GM21390 (cell line): ENCODE results near the gene GLOD4.
"Not testable (repeated sequence)": the region's sequence is repeated elsewhere in the genome, so short reads cannot be mapped to it uniquely, and the experiment has no call there.

ENCODE experiments used
- ATAC-seq: cut with Tn5 transposase; IDR thresholded peaks from one replicate; pipeline ENCODE4 v1.9.1; 2021; ENCODE audit not compliant: unreplicated experiment

GLOD4 gene, protein sequence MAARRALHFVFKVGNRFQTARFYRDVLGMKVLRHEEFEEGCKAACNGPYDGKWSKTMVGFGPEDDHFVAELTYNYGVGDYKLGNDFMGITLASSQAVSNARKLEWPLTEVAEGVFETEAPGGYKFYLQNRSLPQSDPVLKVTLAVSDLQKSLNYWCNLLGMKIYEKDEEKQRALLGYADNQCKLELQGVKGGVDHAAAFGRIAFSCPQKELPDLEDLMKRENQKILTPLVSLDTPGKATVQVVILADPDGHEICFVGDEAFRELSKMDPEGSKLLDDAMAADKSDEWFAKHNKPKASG

DNA sequence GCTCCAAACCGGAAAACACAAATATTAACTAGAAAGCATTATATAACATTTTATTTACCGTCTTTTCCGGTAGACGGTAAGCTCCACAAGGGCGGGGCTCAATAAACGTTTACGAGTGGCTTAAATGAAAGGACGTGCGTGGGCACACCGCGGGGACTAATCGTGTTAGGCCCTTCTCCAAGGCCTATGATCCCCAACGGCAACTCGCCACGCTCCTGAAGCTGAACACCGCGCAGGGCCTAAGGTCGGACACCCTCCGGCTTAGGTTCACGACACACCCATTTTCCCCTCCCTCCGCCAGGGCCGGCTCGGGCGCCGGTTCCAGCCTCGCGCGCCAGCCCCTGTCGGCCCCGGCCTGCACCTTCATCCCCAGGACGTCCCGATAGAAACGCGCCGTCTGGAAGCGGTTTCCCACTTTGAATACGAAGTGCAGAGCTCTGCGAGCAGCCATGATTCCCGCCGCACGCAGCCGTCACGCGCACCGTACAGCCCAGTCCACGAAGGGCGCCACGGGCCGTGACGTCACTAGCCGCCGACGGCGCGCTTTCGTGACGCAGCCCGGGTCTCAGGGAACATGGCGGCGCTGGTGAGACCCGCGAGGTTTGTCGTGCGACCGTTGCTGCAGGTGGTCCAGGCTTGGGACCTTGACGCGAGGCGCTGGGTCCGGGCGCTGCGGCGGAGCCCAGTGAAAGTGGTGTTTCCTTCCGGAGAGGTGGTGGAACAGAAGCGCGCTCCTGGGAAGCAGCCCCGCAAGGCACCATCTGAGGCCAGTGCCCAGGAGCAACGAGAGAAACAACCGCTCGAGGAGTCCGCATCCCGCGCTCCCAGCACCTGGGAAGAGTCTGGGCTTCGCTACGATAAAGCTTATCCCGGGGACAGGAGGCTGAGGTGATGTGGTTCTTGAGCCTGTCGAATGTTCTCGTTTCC lies at the start of gene GLOD4, which contains the start of gene MRM3:
Gene GLOD4 (minus strand): TSS at position 476 of the 927 bp plus-strand sequence. CDS start 25 bp downstream, at position 451.
Gene MRM3 (plus strand): TSS at position 549 of the 927 bp plus-strand sequence. CDS start 26 bp downstream, at position 575.
- peak; percentile 81 for ATAC-seq

DNA sequence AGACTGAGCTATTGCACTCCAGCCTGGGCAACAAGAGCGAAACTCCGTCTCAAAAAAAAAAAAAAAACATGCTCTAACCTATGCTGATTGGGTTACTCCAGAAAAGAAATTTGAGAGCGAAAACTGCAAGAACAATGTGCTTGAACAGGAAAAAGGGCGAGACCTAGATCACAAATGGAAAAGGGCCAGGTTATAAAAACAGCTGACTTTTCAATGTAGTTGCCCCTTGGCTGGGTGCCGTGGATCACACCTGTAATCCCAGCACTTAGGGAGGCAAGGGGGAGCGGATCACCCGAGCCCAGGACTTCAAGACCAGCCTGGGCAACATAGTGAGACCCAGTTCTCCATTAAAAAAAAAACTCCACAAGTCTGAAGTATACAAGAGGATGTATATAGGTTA lies 48.9 kb upstream of the GLOD4 start:
- ATAC-seq, result no peak

DNA sequence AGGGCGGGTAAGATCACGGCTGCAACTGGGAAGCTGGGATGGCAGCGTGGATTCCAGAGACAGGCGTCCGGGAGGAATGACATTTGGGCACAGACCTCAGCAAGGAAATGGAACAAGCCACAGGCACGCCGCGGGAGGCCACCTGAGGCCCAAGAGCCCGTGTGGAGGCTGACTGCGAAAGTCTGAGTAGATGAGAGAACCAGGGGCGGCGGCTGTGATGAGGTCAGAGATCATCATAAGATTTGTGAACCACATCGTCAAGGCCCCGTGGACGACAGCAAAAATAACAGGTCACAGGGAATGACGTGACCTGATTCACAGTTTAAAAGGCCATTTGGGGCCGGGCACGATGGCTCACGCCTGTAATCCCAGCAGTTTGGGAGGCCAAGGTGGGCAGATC lies 48.3 kb upstream of the GLOD4 start:
- ATAC-seq, result no peak

DNA sequence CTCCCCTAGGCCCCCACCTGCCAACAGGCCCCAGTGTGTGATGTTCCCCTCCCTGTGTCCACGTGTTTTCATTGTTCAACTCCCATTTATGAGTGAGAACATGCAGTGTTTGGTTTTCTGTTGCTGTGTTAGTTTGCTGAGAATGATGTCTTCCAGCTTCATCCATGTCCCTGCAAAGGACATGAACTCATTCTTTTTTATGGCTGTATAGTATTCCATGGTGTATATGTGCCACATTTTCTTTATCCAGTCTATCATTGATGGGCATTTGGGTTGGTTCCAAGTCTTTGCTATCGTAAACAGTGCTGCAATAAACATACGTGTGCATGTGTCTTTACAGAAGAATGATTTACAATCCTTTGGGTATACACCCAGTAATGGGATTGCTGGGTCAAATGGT lies 47.5 kb upstream of the GLOD4 start:
- ATAC-seq, result not testable (repeated sequence)

DNA sequence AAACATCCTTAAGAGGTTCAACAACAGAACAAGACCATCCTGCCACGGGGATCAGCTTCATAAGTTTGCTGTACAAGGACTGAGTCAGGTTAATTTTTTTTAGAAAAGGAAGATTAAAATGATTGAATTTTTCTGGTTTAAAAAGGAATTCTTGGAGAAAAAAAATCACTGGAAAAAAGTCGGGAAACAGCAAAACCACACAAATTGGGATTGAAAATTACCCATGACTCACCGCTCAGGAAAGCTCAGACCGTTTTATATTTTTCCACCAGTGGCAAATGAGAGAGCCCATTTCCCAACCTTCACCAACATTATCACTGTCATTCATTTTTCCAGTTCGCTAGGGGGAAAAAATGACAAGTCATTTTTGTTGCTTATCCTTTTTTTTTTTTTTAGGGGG lies 46.7 kb upstream of the GLOD4 start:
- no peak for ATAC-seq

DNA sequence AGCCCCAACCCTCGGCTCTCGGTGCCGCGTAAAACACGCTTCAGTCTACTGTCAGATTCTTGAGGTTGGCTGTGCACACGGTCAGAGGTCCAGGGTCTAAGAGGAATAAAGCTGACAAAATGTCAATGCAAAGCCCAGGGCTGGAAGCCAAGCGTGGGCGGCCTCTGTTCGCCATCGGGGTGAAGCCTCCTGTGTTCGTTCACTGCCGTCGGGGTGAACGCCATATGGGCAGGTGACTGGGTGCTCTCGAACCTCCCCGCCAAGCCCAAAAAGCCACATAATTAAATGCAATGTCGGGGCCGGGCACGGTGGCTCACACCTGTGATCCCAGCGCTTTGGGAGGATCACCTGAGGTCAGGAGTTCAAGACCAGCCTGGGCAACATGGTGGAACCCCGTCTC lies 44.7 kb upstream of the GLOD4 start:
- no peak for ATAC-seq

DNA sequence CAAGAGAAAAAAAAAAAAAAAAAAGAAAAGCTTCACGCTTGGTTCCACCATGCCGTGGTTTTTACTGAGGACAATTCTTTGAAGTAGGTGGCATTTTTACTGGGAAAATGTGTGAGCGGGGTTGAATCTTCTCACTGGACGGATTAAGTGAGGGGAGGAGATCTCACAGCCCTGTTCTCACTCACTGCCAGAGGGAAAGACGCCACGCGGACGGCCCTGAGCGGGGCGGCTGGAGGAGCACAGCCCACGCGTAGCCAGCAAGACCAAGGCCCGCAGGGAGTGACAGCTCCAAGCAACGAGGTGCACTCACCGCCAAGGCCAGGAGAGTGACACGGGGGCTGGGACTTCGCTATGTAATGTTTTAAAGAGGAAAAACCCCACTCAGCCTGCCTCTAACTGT lies 43.1 kb upstream of the GLOD4 start:
- ATAC-seq, result no peak

DNA sequence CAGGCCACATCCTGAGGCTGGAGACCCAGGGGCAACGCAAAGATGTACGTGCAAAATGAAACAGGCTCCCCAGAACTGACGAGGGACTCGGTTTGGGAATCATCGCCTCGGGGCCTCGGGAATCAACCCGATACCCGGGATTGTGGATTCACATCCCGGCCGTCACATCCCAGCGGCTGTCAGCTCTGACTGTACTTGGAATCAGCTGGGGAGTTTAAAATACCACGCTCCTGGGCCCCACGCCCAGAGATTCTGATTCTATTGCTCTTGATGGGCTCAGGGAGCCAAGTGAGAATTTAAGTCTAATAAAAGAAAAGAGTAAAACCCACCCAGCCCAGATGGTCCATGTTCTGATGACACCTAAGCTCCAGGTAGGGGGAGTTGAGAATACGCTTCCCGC lies 42.3 kb upstream of the GLOD4 start:
- ATAC-seq, result no peak

DNA sequence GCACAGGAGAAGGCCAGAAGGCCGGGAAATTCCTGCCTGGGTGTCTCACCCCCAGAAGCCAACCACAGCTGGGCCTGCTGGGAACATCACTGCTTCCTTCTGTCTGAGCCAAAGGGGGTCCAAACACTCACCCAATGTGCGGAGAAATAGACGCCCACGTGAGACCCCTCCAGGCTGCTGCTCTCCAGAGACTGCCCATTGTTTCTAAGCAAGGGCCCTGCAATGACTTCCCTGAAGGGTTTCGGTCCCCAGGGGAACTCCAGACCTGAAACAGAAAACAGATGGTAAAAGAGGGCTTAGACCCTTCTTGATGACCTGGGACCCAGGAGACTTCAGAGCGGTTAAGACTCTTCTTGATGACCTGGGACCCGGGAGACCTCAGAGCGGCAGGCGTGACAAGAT lies 41.4 kb upstream of the GLOD4 start:
- no peak for ATAC-seq

DNA sequence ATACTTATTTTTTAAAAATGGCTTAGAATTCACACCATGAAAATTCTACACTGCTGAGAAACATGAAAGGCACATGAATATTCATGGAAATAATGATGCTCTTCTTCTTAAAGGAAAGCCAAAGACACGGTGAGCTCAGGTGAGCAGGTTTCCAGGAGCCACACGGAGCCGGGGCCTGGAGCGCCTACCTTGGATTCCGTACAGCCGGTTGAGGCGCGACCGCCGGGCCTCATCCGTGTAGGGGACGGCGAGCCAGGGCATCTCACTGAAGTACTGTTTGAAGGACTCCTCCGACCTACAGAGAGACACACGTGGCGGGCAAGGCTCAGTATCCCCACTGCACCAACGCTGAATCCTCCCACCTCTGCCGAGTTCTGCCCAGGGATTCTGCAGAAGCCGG lies 37.2 kb upstream of the GLOD4 start:
- ATAC-seq, result no peak

DNA sequence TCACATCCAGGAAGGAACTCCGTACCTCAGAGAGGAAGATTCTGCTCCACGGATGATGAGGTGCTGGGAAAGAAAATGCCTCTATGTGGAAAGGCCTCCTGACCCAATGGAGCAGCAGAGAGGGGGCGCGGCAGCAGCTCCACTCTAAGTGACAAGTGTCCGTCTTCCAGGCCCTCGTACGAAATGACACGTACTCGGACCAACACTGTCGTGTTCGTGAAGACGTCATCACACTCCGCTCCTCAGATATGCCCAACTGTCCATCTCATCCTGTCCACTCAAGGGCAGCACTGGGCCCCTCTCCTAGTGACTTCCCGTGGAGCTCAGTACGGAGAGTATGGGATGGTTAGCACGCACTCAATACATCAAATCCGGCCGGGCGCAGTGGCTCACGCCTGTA lies 32.3 kb upstream of the GLOD4 start:
- no peak for ATAC-seq

DNA sequence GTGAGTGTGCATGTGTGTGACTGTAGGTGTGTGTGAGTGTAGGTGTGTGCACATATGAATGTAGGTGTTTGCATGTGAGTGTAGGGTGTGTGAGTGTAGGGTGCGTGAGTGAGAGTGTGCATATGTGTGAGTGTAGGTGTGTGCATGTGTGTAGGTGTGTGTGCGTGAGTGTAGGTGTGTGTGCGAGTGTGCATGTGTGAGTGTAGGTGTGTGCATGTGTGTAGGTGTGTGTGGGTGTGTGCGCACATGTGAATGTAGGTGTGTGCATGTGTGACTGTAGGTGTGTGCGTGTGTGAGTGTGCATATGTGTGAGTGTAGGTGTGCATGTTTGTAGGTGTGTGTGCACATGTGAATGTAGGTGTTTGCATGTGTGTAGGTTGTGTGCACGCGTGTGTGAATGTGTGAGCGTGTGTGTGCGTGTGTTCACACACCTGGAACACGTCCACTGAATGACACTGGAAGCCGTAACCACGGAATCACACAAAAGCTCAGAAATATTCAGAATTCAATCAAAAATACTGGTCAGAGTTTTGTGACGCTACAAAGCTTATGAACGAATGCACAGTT lies 30.6 kb upstream of the GLOD4 start:
- no peak for ATAC-seq

DNA sequence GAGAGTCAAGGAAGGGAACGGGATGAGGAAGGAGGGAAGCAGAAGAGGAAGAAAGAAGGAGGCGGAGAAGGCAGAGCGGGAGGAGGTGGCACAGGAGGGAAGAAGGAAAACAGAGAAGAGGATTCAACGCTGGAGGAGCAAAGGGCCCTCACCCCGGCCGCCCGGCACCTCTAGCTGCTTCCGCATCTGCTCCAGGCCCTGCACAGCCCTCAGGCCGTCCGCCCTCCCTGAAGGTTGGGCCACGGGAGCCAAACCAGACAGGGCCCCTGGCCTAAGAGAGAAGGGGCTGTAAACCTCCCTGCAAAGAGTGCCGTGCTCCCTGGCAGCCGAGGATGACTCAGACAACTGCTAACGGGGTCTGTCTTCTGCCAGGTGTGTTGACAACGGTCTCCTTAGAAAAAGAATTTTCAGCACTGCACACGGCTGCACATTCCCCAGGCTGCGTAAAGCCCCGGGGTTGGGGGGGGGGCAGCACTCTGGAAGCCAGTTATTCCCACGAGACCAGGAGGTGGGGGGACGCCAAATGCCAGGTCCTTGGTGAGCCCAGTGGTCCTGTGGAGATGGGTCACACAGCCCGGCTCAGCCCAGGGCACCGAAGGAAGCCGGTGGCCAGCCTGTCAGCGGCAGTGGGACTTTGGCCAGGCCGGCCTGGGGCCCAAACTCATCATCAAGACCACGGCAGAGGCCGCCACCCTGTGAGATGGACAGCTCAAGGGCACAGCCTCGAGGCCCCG lies 29.1 kb upstream of the GLOD4 start:
- ATAC-seq, result no peak

DNA sequence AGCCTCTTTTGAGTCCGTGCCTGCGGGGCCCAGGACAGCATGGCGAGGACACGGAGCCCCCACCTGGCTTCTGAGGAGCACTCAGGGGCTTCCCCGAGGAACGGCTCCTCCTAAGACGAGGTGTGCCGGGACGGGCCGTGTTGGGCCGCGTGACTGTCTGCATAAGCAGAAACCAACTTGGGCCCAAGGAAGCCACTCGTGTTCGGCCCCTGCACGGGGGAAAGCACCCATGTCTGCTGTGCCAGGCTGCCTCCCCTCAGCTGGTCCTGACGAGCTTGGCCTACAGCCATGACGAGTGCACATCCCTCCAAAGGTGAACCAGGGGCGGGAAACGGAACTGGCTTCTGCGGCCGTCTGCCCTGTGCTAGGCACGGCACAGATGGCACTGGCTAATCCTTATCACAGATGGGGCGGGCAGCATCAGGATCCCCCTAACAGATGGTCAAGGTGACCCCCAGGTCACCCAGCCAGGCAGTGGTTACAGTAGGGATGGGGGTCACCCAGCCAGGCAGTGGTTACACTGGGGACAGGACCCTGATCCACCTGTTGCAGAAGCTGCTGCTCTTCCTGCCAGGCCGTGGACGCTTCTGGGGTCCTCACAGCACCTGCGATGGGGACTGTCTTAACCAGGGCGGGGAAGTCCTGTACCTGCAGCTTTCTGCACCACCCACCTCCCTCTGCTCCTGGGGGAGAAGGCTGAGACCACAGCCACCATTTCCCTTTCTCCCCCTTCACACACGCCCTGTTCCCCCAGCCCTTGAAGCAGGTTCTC lies 25.6 kb upstream of the GLOD4 start:
- no peak for ATAC-seq

DNA sequence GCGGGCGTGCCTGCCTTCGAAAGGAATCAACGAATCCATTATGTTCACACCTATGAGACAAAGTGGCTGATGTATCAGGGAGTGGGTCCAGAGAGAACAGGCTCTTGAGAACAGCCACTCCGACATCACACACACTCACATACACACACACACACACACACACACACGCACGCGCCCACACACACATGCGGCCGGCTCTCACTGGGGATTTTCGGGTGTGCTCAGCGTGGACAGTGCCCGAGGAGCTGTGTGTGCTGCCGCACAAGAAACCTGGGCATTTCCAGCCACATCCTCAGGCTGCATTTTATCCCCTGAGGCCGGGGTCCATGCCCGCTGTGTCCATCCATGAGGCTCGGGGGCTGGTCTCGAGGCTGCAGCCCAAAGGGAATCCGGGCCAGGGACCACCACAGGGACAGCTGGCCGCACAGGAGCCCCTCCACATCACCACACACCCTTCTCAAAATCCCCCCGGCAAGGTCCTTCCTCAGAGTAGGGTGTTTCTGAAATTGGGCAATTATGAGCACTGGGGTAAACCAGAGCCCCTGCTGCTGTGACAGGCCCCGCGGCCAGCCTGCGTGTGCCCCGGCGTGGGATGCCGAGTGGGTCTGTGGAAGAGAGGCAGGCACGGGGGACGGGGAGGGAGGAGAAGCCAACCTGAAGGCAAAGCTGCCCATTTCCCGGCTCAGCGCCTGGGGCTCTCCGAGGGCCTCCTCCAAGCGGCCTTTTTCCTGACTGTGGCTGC lies 24.9 kb upstream of the GLOD4 start:
- ATAC-seq, result no peak

DNA sequence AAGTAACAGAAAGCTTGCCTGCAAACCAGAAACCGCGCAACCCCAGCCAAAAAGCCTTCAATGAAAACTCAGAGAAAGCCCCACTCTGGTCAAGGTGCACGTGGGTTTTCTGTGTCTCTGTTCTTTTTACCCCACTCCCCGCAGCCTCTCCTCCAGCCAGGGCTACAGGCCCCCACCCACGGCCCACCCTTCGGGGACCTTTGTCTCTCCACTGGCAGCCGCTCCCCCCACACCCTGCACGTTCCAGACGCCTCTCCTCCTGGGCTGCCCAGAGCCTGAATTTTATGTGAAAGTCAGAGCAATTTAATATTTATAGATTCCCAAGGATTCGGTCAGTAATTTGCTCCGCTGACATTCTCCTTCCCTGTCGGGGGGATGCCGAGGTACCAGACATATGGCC lies 24.3 kb upstream of the GLOD4 start:
- no peak for ATAC-seq

DNA sequence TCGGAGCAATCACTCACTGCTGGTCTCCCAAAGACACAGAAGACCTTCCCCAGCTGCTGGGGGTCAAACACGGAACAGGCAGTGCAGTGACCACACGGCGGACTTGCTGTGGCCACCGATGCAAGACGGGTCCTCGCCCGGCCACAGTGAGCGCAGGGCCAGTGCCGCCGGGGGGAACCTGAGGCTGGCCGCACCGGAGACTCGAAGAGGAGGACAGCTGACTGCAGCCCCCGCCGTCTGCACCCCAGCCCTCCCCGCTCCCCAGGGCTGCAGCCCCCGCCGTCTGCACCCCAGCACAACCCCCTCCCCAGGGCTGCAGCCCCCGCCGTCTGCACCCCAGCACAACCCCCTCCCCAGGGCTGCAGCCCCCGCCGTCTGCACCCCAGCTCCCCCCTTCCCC lies 23.8 kb upstream of the GLOD4 start:
- not testable (repeated sequence) for ATAC-seq

DNA sequence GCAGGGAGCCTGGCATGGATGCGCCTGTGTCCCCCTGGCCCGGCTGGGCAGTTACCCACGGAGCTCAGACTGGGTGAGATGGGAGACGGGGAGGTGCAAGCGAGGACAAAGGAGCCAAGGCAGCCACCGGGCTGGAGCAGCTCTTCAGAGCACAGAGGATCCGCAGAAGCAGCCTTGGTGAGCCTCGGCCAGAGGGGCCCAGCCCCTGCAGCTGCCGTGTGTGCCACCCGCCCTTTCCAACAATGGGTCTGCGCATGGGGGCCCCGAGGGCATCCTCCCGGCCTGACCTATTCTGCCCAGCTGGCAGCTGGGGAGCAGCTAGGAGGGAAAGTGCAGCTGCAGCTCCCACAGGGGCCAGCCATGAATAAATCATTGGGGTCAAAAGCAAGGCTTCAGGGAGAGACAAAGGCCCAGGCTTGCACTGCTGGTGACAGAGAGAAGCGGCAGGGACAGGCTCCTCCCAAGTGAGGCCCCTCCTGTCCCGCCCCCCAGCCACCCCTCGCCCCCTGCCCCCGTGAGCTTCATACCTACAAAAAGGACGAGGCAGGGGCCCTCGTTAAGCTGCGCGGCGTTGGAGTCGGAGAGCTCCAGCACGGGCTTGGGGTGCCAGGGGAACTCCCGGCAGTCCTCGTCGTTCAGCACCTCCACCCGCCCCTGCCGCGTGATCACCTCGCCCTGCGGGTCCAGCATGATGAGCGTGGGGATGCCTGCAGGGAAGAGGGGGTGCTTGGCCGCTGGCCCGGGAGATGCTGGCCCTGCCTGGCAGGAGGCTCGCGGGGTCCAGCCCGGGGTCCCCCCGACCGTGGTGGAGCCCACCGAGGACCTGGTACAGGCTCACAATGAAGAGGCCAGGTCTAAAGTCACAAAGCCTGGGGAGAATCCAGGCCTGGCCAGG lies 22.7 kb upstream of the GLOD4 start:
- no peak for ATAC-seq
